Astrocyte (in vitro differentiated cells and primary cell): ENCODE data around the gene UBALD2. TPM values are rescaled to one million over a fixed set of nuclear protein-coding genes. Genes with fewer than 3 reads are reported as not detected.
"Not testable (repeated sequence)": the region's sequence is repeated elsewhere in the genome, so short reads cannot be mapped to it uniquely, and the experiment has no call there.

Experiments
- DNase-seq: peaks from one replicate; pipeline ENCODE4 v3.0.0-alpha.2; 2010; ENCODE audit warnings: low read depth
- FAIRE-seq: peaks from 2 replicates; lab custom pipeline; 2011; peaks lifted over from hg19 to GRCh38; lab: Jason Lieb, UNC
- H2AFZ ChIP-seq: 2 replicates; pipeline ENCODE4 v1.6.0; 2012; ENCODE audit warnings: low read depth, low read length, inconsistent platforms
- H3K27ac ChIP-seq: 2 replicates; pipeline ENCODE4 v1.5.1; 2011; ENCODE audit warnings: low read depth, low read length, inconsistent platforms
- H3K27me3 ChIP-seq: 2 replicates; pipeline ENCODE4 v1.6.0; 2011; ENCODE audit warnings: low read length, inconsistent platforms; ENCODE audit not compliant: insufficient read depth
- H3K36me3 ChIP-seq: 2 replicates; pipeline ENCODE4 v1.5.1; 2011; ENCODE audit warnings: low read length, inconsistent platforms; ENCODE audit not compliant: insufficient read depth
- H3K4me1 ChIP-seq: 2 replicates; pipeline ENCODE4 v1.5.1; 2011; ENCODE audit warnings: low read length, inconsistent platforms; ENCODE audit not compliant: insufficient read depth
- H3K4me2 ChIP-seq: 2 replicates; pipeline ENCODE4 v1.6.0; 2012; ENCODE audit warnings: low read length, inconsistent platforms
- H3K4me3 ChIP-seq: 2 replicates; pipeline ENCODE4 v1.5.1; 2011; ENCODE audit warnings: low read depth, mild to moderate bottlenecking, low read length, inconsistent platforms; ENCODE audit not compliant: insufficient read depth
- H3K79me2 ChIP-seq: 2 replicates; pipeline ENCODE4 v1.6.0; 2012; ENCODE audit warnings: mild to moderate bottlenecking, low read length, inconsistent platforms; ENCODE audit not compliant: insufficient read depth
- H3K9ac ChIP-seq: 2 replicates; pipeline ENCODE4 v1.6.0; 2012; ENCODE audit warnings: mild to moderate bottlenecking, low read length, inconsistent platforms
- H3K9me3 ChIP-seq: 2 replicates; pipeline ENCODE4 v1.5.1; 2012; ENCODE audit warnings: low read depth, mild to moderate bottlenecking, low read length, inconsistent platforms; ENCODE audit not compliant: insufficient read depth
- H4K20me1 ChIP-seq: 2 replicates; pipeline ENCODE4 v1.6.0; 2012; ENCODE audit warnings: low read length, inconsistent platforms; ENCODE audit not compliant: insufficient read depth
- H3K27ac Mint-ChIP-seq: one replicate; pipeline ENCODE4 v1.8.0; 2021; ENCODE audit warnings: mild to moderate bottlenecking, mixed read lengths; ENCODE audit not compliant: unreplicated experiment
- H3K27me3 Mint-ChIP-seq: one replicate; pipeline ENCODE4 v1.8.0; 2021; ENCODE audit warnings: low read depth, mixed read lengths; ENCODE audit not compliant: unreplicated experiment
- H3K36me3 Mint-ChIP-seq: one replicate; pipeline ENCODE4 v1.8.0; 2021; ENCODE audit warnings: low read depth, mixed read lengths; ENCODE audit not compliant: unreplicated experiment
- H3K4me1 Mint-ChIP-seq: one replicate; pipeline ENCODE4 v1.8.0; 2021; ENCODE audit warnings: low read depth, mixed read lengths; ENCODE audit not compliant: unreplicated experiment
- H3K4me3 Mint-ChIP-seq: one replicate; pipeline ENCODE4 v1.8.0; 2021; ENCODE audit warnings: mild to moderate bottlenecking, moderate library complexity, mixed read lengths; ENCODE audit not compliant: unreplicated experiment
- H3K9me3 Mint-ChIP-seq: one replicate; pipeline ENCODE4 v1.8.0; 2021; ENCODE audit warnings: mild to moderate bottlenecking, mixed read lengths; ENCODE audit not compliant: unreplicated experiment
- CTCF ChIP-seq: IDR thresholded peaks from 2 replicates; pipeline ENCODE4 v1.5.1; 2011; ENCODE audit warnings: low read depth, mild to moderate bottlenecking, inconsistent platforms, low read length, moderate library complexity; ENCODE audit not compliant: insufficient read depth
- EZH2 ChIP-seq: IDR thresholded peaks from 2 replicates; pipeline ENCODE4 v1.6.1; 2012; ENCODE audit warnings: mild to moderate bottlenecking, low read length, inconsistent platforms; ENCODE audit not compliant: insufficient read depth
- total RNA-seq: library from RNA; stranded (reverse); gene quantifications from 2 replicates; pipeline ENCODE4 v1.2.1, GENCODE V29; 2021

Gene UBALD2
- total RNA-seq, 1 donor from 2014 or later: 32.8 TPM

GRCh38 chr17:76304226-76305134 is 39.3 kb downstream of the UBALD2 start:
- Histone ChIP-seq H3K4me1 (no peaks in the 10 kb centered on the region), H4K20me1 (peaks cover 3% of the 10 kb centered on the region), H3K27me3 (no peaks in the 10 kb centered on the region), H3K4me2 (no peak overlapping the region), H3K4me3 (no peak overlapping the region), H3K36me3 (no peaks in the 10 kb centered on the region), H3K9me3 (no peaks in the 10 kb centered on the region), H3K79me2 (no peaks in the 10 kb centered on the region), H2AFZ (no peak overlapping the region), H3K27ac (no peak overlapping the region), H3K9ac (no peak overlapping the region)
- Mint-ChIP-seq H3K27ac (no peak overlapping the region), H3K27me3 (no peaks in the 10 kb centered on the region), H3K36me3 (peaks cover 8% of the 10 kb centered on the region), H3K4me3 (peak overlapping the region; percentile 62), H3K9me3 (peaks cover 4% of the 10 kb centered on the region), H3K4me1 (no peaks in the 10 kb centered on the region)
- FAIRE-seq: no peak
- no peak for DNase-seq
- no peak for TF ChIP-seq EZH2
- no peak for TF ChIP-seq CTCF

GRCh38 chr17:76305135-76305454 is 39.9 kb downstream of the UBALD2 start:
- H3K27ac ChIP-seq, H3K4me1 ChIP-seq, H4K20me1 ChIP-seq, H3K9ac ChIP-seq, H3K27ac Mint-ChIP-seq, H2AFZ ChIP-seq, H3K9me3 Mint-ChIP-seq, H3K27me3 ChIP-seq, H3K4me3 Mint-ChIP-seq, H3K4me3 ChIP-seq, H3K36me3 ChIP-seq, H3K27me3 Mint-ChIP-seq, H3K9me3 ChIP-seq, DNase-seq, H3K4me2 ChIP-seq, H3K4me1 Mint-ChIP-seq, H3K79me2 ChIP-seq, FAIRE-seq: not testable (repeated sequence)
- peaks cover 10% of the 10 kb centered on the region for H3K36me3 Mint-ChIP-seq

DNA sequence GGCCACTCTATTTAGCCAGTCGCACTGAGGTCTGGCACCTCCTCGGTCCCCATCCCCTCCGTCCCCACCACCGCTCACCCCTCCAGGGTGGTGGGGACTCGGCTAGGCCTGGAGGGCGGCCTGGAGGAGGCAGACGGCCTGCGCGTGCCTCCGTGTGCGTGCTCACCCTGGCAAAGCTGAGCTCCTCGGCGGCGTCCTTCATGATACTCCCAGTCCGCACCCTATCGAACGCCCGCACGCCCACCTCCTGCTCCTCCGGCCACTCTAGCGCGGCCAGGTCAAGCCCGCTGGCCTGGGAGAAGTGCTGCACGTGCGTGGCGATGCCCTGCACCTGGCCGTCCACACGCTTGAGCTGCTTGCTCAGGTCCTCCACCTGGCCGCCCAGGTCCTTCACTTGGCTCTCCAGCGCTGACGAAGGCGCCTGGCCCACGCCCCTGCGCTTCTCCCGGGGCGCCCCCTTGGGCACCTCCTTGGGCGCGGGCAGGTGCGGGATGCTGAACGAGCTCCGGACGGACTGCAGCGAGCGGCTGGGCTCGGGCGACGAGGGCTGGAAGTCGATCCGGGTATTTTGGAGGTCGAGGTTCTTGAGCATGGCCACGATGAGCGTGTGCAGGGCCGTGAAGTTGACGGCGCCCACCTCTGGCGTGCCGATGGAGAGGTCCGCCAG is 42.3 kb downstream of the UBALD2 start:
- H3K4me3 ChIP-seq: no peak overlapping the region
- DNase-seq (no peak), FAIRE-seq (no peak)
- no peaks in the 10 kb centered on the region for H3K4me1 ChIP-seq
- H3K4me2 ChIP-seq: no peak overlapping the region
- Mint-ChIP-seq H3K9me3 (peaks cover 4% of the 10 kb centered on the region), H3K4me1 (no peaks in the 10 kb centered on the region), H3K36me3 (peaks cover 12% of the 10 kb centered on the region), H3K4me3 (no peak overlapping the region), H3K27me3 (no peaks in the 10 kb centered on the region), H3K27ac (no peak overlapping the region)
- H3K9me3 ChIP-seq: no peaks in the 10 kb centered on the region
- H3K36me3 ChIP-seq: peaks cover 10% of the 10 kb centered on the region
- H4K20me1 ChIP-seq: peaks cover 6% of the 10 kb centered on the region
- no peaks in the 10 kb centered on the region for H3K79me2 ChIP-seq
- H3K9ac ChIP-seq: no peak overlapping the region
- no peak for TF ChIP-seq CTCF
- TF ChIP-seq EZH2: no peak
- H3K27ac ChIP-seq: no peak overlapping the region
- no peak overlapping the region for H2AFZ ChIP-seq
- H3K27me3 ChIP-seq: no peaks in the 10 kb centered on the region
